H54 (cell line): ENCODE measurements around the gene APOBEC3B.

ENCODE experiments used
- DNase-seq: peaks from one replicate; pipeline ENCODE4 v3.0.0; 2011; ENCODE audit warnings: low spot score, mixed read lengths; ENCODE audit not compliant: insufficient read length
- FAIRE-seq: peaks from 3 replicates; lab custom pipeline; 2011; peaks lifted over from hg19 to GRCh38; lab: Jason Lieb, UNC
- POLR2A ChIP-seq: IDR thresholded peaks from 2 replicates; pipeline ENCODE4 v1.6.1; 2011; ENCODE audit warnings: low read depth, mild to moderate bottlenecking, low read length

The APOBEC3B gene

DNA sequence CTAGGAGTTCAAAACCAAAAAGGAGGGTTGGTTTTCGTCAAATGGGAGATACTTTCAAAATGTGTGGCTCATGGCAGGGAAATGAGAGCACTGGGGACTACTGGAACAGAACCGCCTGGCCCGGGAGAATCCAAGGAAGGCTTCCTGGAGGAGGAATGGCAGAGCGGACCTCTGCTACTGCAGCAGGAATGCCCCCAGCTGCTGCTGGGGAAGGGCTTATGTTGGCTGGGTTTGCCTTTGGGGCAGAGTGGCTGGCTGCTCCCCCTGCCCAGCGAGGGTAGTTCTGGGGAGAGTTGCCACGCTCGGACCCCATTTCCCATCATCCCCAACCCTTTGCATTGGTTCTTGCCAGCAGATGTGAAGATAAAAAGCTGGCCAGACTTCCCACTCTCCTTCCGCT lies 35.4 kb upstream of the APOBEC3B start:
- DNase-seq (no peak), FAIRE-seq (no peak)
- TF ChIP-seq POLR2A = no peak

DNA sequence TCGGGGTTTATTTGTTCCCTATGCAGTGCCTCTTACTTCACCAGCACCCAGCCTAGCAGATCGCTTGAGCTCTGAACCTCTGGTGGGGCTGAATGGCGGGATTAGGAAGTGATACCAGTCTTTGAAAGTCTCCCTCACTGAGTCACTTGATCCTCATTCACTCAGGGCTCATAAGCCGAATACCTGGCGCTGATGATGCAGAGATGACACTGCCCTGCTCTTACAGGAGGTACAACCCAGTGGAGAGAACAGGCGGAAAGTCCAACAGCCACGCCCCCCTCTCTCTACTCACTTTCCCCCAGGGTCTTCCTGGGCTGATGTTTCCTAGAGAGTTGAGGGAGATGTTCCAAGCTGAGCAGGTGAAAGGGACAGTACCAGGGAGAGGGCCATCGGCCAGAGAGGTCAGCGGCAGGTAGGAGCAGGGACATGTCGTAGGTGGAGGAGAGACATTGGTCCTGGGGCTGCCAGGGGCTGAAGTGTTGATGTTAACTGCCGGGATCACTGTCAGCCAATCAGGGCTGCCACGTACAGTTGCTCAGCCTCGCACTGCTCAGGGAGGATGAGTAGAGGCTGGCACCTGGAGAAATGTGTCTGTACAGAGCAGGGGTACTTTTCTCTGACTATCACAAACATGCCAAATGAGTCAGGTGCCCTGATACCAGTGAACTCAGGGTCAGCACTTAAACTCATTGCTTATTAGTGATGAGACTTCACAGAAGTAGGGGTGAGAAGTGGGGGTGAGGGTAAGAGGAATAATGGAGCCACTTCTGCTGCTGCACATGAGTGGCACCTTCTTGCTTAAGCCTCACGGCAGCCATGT lies 34.6 kb upstream of the APOBEC3B start:
- no peak for DNase-seq
- TF ChIP-seq POLR2A = no peak
- no peak for FAIRE-seq

GRCh38 chr22:38948181-38948940 lies 33.8 kb upstream of the APOBEC3B start:
- no peak for DNase-seq
- no peak for TF ChIP-seq POLR2A
- no peak for FAIRE-seq

GRCh38 chr22:38949889-38950405 lies 32.2 kb upstream of the APOBEC3B start:
- DNase-seq (no peak), FAIRE-seq (no peak)
- TF ChIP-seq POLR2A = no peak

DNA sequence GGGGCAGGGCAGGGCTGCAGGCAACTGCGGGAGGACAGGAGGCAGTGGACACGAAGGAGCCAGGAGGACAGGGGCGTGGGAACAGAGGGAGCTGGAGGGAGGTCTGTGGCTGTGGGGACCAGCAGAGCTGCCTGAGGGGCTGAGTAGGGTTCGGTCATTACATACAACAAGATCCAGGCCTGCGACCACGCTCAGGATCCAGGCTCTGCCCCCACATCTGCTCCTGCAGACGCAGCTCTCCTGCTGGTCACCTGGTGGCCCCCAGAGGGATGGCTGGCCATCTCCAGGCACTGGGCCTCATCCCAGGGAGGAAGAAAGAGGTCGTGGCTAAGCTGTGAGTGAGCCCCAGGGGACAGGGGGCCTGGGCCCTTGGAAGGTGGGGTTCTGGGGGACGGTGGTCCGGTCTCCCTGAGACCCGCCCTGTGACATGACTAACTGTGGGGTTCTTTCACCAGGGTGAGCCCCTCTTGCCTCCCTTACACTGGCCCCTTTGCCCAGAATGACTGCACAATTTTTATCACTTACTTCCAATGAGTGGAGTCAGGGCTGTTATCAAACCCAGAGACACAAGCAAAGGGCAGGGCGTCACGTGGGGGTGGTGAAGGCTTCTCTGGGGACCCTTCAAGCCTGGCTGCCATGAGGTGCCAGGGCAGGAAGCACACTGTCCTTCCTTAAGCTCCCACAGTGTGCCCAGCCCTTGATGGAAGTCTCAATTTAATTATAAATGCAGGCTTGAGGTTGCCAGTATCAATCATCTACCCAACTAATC lies 31.4 kb upstream of the APOBEC3B start:
- TF ChIP-seq POLR2A = no peak
- DNase-seq (no peak), FAIRE-seq (no peak)

GRCh38 chr22:38951734-38952133 lies 30.4 kb upstream of the APOBEC3B start:
- no peak for FAIRE-seq
- no peak for DNase-seq
- no peak for TF ChIP-seq POLR2A

GRCh38 chr22:38952281-38952993 lies 29.7 kb upstream of the APOBEC3B start:
- DNase-seq (no peak), FAIRE-seq (no peak)
- no peak for TF ChIP-seq POLR2A

DNA sequence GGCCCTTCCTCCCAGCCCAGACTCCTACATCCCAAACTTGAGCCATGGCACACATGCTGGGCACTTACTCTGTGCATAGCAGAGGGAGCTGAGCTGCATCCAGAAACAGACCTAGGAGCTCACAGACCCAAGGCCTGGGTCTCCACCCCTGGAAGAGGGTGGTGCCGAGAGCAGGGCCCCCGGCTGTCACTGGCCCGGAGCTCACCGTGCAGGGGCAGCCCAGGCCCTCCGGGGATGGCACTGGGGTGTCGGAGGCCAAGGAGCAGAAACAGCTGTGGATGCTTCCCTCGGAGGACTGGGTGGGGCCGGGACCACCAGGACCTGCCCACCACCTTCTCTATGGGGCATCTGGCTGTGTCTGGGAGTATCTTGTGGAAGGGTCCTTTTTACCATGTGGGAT lies 29.1 kb upstream of the APOBEC3B start:
- no peak for TF ChIP-seq POLR2A
- DNase-seq (no peak), FAIRE-seq (no peak)

DNA sequence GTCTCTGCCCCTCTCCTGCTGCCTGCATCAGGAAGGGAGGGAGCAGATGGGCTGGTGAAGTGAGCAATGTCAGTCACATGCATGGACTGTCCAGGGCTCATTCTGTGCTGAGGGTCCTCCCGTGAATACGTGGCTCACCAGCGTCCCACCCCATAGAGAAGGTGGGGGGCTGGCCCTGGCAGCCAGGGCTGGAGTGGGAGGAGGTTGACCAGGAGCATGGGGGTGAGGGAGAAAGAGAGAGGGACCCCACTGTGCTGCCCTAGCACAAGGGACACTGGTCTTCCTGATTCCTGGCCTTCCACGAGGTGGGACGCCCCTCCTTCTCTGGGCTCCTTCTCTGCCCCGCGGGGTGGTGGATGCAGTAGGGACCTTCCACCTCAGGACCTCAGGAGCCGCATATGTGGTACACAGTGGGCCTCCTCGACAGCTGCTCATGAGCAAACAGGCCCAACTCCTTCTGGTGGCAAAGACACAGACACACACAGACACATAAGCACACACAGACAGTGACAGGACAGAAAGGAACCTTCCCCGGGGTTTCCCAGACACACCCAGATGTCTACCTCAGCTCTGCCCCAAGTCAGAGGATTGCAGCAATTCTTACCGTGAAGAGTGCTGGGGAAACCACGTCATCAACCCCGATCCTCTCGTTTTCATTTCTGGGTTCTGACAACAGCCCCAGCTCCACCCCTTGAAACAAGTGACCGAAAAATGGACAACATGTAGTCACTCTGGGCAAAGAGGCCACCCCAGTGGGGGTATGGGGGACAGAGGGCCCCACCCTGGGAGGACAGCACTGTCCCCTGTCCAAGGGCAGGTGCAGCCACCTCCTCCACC lies 28.4 kb upstream of the APOBEC3B start:
- no peak for FAIRE-seq
- TF ChIP-seq POLR2A = no peak
- no peak for DNase-seq

- FAIRE-seq = no peak
Measured at GRCh38 chr22:38954414-38955043, 27.6 kb upstream of the APOBEC3B start.

DNA sequence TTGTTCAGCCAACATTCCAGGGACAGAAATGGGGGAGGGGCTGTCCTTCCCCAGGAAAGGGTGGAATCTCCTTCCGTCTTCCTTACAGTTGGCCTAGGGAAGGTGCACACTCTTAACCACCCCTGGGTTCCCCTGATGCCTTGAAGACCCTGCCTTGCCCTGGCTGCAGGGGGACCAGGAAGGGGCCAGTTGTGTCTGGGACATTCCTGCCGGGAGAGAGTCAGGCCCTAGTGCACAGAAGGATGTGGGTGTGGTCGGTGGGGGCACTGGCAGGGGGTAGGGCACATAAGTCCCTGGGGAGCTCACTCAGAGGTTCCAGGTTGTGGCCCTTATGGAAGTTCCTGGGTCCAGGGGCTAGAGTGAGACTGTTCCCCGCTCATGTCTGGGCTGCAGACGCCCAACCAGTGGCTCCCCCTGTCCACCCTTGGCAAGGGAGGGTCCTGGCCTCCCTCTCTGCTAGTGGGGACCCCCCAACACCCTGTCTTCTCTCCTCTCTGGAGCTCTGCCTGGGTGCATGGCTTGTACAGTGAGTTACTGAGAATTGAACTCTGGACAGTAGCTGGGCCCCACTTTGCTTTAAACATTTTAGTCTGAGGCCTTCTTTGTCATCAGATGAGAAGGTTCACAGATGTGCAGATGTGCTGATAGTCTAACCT lies 26.8 kb upstream of the APOBEC3B start:
- no peak for TF ChIP-seq POLR2A
- DNase-seq = no peak
- FAIRE-seq = no peak

More at GRCh38 chr22:38954414-38955043, 27.6 kb upstream of the APOBEC3B start:
- no peak for TF ChIP-seq POLR2A
- no peak for DNase-seq
